Neural cell (in vitro differentiated cells): ENCODE measurements around the gene OSBP2.

Source experiments
- EP300 ChIP-seq: fragments of 450-650 bp; conservative IDR thresholded peaks from 2 replicates; pipeline ENCODE4 v1.6.1; 2014; ENCODE audit warnings: antibody characterized with exemption, mild to moderate bottlenecking, moderate library complexity; ENCODE audit not compliant: poor library complexity, severe bottlenecking
- POLR2AphosphoS5 ChIP-seq: IDR thresholded peaks from 2 replicates; pipeline ENCODE4 v1.6.1; 2012
- REST ChIP-seq: IDR thresholded peaks from 2 replicates; pipeline ENCODE4 v1.6.1; 2012; ENCODE audit warnings: borderline replicate concordance

- TF ChIP-seq EP300: no peak
- TF ChIP-seq REST: no peak
- no peak for TF ChIP-seq POLR2AphosphoS5
Observed at GRCh38 chr22:30697975-30698374, 3.3 kb downstream of the OSBP2 start.
